ENCODE data around the gene KYAT1.
"Not testable (repeated sequence)": the region's sequence is repeated elsewhere in the genome, so short reads cannot be mapped to it uniquely, and the experiment has no call there.

Gene KYAT1

DNA sequence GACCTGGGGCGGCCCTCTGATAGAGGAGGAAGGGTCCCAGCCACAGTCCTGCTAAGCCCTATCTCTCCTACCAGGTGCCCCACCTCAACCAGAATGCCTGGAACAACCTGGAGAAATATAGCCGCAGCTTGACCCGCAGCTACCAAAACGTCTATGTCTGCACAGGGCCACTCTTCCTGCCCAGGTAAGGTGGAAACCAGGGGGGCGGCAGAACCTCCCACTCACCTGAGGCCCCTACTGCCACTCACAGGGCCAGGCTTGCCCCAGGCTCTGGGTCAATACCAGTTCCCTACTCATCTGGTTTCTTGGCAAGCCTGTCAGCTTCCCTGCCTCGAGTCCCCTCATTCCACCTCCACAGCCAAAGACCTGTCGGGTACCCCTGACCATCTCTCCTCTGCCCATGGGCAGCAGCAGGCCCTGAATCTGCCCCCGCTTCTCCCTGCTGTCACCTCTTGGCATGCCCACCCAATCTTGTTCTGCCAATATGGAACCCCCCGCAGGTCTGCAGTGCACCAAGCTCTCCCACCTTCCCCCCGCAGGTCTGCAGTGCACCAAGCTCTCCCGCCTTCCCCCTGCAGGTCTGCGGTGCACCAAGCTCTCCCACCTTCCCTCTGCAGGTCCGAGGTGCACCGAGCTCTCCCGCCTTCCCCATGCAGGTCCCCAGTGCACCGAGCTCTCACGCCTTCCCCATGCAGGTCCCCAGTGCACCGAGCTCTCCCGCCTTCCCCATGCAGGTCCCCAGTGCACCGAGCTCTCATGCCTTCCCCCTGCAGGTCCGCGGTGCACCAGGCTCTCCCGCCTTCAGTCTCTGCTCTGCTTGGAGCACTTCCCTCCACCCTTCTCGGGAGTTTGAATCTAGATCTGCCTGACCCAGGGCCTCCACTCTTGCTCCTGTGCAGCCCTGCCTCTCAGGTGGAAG is 60.8 kb downstream of the KYAT1 start:
- no peak for DNase-seq (ENCODE audit: low read depth in 4 of 4, low spot score in 1 of 4)

DNA sequence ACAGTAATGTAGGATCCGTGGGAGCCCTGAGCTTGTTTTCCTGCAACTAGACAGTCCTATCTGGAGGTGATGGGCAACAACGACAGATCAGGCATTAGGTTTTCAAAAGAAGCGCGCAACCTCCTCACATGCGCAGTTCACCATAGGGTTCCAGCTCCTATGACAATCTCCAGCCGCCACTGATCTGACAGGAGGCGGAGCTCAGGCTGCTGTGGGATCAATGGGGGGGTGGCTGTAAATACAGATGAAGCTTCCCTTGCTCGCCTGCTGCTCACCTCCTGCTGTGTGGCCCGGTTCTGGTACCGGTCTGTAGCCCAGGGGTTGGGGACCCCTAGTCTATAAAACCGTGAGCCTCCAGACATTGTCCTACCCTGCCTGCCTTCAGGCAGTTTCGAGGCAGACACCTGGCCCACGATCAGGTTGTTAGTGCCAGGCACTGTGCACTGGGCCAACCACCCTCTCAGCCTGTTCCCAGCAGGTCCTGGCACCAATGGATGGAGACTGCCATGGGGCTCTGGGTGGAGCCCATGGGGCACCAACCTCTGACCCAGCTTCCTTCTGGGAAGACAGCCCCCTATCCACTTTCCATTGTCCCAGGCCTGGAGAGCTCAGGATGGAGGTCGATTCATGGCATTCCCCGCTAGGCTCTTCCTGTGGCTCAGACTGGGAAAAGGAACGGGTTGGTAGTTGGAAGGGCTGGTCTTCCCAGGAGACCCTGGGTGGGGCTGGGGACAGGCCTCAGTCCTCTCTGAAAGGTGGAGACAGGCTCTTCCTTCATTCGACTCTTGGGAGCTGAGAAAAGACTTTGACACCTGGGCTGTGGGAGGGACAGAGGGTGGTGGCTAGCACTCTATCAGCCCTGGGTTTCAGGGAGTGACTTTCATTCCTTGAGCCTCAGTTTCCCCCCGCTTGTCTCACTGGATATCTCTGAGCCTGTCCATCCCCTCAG is 61.8 kb downstream of the KYAT1 start:
- no peak for DNase-seq (ENCODE audit: low read depth in 4 of 4, low spot score in 1 of 4)

DNA sequence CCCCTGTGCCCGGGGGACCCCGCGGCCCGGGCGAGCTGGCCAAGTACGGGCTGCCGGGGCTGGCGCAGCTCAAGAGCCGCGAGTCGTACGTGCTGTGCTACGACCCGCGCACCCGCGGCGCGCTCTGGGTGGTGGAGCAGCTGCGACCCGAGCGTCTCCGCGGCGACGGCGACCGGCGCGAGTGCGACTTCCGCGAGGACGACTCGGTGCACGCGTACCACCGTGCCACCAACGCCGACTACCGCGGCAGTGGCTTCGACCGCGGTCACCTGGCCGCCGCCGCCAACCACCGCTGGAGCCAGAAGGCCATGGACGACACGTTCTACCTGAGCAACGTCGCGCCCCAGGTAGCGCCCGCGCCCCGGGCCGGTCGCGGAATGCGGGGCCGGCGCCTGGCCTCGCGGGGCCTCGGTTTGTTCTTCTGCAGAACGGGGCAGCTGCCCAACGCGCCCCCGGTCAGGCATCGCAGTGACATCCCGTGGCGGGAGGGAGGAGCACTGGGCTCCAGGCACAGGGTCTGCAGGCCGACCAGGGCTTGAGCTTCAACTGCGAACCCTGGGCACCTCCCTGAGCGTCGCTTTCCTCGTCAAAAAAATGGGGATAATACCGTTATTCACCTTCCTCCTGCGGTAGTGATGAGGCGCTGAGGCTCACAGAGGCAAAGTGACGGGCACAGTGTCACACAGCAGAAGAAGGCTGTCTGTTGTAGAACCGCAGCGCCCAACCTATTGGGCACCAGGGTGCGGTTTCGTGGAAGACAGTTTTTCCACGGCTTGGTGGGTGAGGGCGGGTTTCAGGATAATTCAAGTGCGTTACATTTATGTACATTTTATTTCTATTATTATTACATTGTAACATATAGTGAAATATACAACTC is 62.7 kb downstream of the KYAT1 start:
- peak in 3 of 4 experiments; percentile 21 to 46 (median 27) for DNase-seq (ENCODE audit: low read depth in 4 of 4, low spot score in 1 of 4)

DNA sequence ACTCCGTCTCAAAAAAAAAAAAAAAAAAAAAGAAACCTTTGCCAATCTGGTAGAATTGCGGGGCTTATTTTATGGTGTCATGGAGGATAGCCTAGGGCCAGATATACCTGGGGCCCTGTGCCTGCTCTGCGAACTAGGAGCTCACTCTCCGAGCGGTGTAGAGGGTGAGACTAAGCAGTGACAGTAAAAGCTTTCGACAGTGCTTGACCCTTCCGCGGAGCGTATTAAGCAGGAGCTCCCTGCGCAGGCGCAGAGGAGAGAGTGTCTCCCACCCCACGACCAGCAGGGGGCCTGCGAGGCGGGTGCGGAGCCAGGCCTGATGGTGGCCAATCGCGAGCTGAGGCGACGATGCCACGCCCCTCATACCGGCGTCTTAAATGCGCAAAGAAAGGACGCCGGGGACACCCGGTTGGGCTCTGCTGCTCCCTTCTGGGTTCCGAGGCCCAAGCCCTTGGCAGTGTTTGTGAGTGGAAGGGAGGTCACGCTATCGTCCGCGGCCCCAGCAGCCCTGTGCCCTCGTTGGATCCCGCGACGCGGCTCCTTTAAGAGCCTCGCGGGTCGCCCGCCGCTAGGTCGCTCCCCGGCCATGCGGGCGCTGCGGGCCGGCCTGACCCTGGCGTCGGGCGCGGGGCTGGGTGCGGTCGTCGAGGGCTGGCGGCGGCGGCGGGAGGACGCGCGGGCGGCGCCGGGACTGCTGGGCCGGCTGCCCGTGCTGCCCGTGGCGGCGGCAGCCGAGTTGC is 63.5 kb downstream of the KYAT1 start, which contains the start of gene ENDOG:
Gene ENDOG (plus strand): TSS at position 402 of the 740 bp plus-strand sequence. CDS start 185 bp downstream, at position 587.
- peak; percentile 90 to 97 (median 94) for DNase-seq (ENCODE audit: low read depth in 4 of 4, low spot score in 1 of 4)

DNA sequence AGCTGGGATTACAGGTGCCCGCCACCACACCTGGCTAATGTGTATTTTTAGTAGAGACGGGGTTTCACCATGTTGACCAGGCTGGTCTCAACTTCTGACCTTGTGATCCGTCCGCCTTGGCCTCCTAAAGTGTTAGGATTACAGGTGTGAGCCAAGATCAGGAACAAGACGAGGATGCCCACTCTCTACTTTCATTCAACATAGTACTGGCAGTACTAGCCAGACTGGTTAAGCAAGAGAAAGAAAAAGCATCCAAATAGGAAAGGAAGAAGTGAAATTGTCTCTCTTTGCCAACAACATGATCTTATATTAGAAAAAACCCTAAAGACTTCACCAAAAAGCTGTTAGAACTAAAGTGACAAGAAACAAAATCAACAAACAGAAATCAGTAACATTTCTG is 70.9 kb downstream of the KYAT1 start:
- no peak for DNase-seq (ENCODE audit: low read depth in 4 of 4, low spot score in 1 of 4)

DNA sequence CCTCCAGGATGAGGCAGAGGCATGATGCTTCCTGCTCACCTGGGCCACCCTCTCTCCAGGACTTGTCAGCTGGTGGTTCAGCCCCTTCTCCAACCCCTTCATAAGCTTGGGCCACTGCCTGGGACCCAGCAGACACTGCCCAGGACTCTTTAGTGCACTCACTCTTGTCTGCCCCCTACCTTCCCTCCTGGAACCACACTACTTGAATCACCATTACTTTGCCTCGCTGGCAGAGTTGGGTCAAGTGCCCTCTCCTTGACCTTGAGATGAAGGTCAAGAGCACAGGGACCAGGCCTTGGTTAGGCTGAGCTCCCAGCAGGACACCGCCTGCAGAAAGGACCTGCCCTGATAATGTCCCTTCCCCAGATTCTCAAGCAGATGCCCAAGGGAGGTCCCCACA is 71.9 kb downstream of the KYAT1 start:
- DNase-seq (ENCODE audit: low read depth in 4 of 4, low spot score in 1 of 4): no peak

DNA sequence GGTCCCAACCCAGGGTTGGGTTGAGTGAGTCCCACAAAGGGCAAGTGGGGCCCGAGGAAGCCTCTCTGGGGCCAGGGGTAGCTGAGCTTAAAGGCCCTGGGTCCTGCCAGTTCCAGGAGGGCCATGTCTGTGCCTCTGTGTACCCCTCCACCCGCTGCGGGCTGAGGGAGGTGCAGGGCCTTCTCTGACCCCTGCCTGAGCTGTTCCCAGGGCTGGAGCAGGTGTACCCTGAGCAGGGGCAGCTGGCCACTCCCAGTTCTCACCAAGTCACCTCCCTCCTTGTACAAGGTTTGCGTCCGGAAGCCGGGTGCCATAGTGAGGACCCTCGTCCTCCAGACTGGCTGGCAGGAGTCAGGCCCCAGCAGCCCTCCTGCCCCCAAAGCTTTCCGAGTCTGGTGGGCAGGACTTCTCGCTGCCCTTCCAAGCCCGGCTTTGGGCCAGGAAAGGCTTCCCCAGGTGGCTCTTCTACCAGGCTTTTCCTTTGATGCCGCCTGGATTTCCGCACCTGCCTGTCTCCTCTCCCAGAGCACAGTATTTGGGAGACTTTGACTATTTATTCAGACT is 72.6 kb downstream of the KYAT1 start:
- DNase-seq (ENCODE audit: low read depth in 4 of 4, low spot score in 1 of 4): no peak

DNA sequence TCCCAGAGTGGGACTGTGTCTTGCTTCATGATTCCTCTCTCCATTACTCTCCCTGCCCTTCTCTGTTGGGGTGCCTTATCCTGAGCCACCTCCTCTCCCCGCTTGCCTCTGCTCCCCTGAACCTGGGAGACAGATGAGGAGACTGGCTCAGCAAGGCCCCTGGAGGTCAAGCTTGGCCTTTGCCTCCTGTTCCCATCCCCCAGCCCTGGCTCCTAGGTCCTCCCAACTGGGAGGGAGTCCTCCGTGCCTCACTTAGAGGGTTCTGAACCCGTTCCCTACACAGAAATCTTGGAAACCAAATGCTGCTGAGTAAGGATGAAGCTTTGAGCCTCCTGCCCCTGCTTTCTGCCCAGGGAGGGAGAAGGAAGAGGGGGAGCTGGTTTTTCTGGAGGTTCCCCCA is 73.2 kb downstream of the KYAT1 start:
- DNase-seq (ENCODE audit: low read depth in 4 of 4, low spot score in 1 of 4): no peak

DNA sequence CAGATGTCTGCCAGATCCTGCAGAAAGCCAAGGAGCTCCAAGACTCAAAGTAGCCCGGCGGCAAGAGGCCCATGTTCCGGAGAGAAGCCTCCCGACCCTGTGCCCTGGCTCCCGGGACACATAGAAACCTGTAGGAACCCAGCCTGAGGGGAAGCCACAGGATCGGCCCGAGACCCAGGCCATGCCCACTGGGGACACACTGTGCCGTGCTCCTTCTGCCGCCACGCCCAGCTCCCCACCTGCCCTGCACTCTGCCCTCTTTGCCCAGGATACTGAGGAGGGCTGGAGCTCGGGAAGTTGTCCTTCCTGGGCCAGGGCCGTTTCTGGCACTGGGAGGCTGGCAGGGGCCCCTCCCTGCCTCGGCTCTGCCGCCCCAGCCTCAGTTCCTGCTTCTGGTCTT is 73.9 kb downstream of the KYAT1 start:
- no peak for DNase-seq (ENCODE audit: low read depth in 4 of 4, low spot score in 1 of 4)

DNA sequence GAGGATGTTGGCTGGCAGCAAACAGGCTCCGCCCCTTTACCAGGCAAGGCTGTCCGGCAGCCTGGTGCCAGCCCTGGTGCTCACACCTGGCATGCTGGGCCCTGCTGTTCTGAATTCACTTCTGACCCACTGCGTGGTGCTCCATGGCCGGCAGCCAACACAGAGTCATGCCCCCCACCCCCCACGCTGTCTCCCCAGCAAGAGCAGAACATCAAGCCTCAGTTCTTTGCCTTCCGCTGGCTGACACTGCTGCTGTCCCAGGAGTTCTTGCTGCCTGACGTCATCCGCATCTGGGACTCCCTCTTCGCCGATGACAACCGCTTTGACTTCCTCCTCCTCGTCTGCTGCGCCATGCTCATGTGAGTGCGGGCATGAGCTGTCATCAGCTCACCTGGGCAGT is 76.1 kb downstream of the KYAT1 start:
- no peak for DNase-seq (ENCODE audit: low read depth in 4 of 4, low spot score in 1 of 4)

DNA sequence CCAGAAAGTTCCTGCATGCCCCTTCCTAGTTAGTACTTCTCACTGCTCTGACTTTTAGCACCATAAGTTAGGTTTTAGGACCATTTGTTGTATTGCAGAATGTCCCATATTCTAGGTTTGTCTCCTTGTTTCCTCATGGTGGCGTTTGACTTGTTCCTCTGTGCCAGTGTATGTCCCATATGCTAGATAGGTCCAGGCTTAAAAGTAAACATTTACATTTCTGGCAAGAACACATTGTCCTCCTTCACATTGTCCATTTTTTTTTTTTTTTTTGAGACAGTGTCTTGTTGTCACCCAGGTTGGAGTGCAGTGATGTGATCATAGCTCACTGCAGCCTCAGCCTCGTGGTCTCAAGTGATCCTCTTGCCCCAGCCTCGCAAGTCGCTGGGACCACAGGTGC is 79.3 kb downstream of the KYAT1 start:
- DNase-seq (ENCODE audit: low read depth in 4 of 4, low spot score in 1 of 4): no peak

DNA sequence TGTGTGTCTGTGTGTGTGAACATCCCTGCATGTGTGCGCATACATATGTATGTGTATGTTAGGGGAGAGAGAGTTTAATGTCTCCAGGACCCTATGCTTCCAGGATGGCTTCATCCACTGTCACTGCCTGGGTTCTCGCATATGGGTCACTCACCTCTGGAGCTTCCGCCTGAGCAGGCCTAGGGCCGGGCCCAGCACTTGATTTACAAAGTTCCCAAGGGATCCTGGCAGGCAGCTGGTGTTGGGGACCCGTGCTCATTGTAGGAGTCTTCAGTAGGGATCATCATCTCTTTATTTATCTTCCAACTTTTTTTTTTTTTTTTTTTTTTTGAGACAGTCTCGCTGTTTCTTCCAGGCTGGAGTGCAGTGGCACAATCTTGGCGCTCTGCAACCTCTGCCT is 81.7 kb downstream of the KYAT1 start:
- DNase-seq (ENCODE audit: low read depth in 4 of 4, low spot score in 1 of 4): no peak

DNA sequence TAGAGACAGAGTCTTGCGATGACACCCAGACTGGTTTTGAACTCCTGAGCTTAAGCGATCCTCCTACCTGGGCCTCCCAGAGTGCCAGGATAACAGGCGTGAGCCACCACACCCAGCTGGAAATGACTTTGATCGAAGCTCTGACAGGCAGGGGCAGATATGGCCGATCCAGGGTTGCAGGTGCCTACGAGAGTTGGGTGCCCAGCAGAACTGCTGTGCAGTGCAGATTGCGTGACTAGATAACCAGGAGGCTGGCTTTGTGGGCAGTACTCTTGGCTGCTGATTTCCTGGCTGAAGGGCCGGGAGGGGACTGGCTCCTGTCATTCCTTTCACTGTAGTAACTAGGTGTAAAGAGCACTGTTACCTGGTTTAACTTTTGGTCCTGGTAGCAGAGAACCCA is 82.9 kb downstream of the KYAT1 start:
- DNase-seq (ENCODE audit: low read depth in 4 of 4, low spot score in 1 of 4): no peak

DNA sequence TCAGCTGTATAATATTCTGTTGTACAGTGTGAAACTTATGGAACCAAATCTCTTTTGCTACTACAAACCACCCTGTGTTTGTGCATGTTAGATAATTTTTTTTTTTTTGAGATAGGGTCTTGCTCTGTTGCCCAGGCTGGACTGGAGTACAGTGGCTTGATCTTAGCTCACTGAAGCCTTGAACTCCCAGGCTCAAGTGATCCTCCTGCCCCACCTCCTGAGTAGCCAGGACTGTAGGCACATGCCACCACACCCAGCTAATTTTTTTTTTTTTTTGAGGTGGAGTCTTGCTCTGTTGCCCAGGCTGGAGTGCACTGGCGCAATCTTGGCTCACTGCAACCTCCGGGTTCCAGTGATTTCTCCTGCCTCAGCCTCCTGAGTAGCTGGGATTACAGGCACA is 86.8 kb downstream of the KYAT1 start:
- DNase-seq (ENCODE audit: low read depth in 4 of 4, low spot score in 1 of 4): not testable (repeated sequence)

DNA sequence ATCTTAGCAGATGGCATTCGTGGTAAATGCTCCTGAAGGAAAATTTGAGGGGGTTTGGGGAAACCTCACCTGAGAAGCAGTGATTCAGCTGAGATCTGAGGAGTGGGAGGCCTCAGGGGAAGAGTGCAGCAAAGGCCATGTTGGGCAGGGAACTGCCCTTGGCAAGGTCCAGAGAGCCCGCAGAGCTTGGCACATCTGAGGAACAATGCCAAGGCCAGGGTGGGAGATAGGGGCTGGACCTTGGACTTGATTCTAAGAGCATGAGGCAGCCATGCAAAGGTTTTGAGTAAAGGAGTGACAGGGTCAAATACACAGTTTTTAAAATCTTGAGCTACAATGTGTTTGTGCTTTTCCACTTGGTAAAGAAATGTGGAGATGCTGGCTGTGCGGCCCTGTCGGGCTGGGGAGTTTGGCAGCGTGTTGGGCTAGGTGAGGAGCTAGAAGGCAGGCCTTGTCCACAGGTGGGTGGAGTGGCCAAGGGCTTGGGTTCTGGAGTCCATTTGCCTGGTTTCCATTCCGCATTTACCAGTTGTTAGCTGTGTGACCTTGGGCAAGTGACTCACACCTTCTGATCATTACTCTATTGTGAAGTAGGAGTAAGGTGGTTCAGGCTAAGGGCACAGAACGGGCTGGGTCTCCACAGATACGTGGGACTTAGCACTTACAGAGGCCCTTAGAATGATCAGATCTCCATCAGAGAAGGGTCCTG is 88.6 kb downstream of the KYAT1 start:
- no peak for DNase-seq (ENCODE audit: low read depth in 4 of 4, low spot score in 1 of 4)

DNA sequence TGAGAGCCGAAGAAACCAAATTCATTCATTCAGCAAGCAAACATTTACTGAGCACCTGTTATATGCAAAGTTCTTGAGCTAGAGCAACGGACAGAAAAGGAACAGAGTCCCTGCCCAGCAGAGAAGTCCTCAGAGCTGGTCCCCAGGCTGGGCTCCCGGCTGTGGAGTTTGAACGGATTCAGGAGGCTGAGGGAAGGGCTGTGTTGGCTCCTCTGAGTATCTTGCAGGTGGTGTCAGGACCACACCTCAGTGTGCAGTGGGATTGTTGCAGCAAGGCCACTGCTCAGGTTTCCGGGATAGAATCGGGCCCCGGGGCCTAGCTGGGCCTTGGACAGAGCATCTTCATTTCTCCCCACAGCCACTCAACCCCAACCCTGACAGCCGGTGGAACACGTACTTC is 89.6 kb downstream of the KYAT1 start:
- DNase-seq (ENCODE audit: low read depth in 4 of 4, low spot score in 1 of 4): no peak

DNA sequence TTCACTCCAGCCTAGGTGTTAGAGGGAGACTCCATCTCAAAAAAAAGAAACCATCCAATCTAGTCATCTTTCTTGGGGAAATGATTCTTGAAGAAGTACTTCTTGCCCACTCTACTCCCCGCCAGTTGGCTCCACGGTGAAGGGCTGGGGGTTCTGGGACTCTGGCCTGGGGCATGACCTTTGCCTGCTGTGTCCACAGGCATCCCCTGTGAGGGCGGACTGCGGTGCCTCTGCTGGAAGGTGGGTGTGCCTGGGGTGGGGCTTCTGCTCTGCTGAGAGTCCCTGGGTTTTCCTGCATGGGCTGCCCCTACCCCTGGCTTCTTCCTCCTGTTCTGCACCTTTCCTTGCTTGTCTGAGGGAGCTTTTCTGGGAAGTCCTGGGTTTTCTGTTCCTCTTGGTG is 91.2 kb downstream of the KYAT1 start:
- no peak for DNase-seq (ENCODE audit: low read depth in 4 of 4, low spot score in 1 of 4)

DNA sequence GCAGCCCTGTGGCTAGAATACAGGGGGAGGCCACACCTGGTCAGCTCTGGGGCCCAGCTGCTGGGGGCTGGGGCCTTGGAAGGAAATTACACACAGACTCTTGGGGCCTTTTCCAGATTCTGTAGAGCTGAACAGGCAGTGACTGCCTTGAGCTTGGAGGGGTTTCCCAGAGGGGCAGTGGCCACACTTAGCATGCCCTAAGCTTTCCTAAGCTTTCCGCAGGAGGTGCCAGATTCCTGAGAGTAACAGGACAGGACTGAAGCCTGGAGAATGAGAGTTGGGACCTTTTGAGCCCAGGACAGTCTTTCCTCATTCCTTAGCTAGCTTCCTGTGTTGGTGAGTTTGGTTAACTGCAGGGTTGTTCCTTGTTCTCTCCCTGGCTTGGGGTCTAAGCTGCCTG is 93.3 kb downstream of the KYAT1 start:
- no peak for DNase-seq (ENCODE audit: low read depth in 4 of 4, low spot score in 1 of 4)

DNA sequence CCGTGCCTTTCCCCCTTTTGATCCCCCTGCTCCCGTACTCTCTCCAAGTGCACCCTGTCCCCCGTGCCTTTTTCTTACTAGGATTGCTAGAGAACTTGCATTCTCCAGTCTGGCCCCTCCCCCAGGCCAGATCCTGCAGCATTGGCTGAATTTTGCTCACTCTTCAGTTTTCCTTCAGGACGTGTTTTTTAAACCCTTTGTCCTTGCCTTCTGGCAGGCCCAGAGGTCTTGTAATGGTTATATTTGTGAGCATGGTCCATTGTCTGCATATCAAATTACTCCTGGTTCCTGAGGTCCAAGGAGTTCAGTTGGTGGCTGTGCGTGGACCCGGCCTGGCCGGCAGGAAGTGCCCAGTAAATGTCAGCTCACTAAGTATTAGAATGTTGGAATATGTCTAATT is 94.1 kb downstream of the KYAT1 start:
- DNase-seq (ENCODE audit: low read depth in 4 of 4, low spot score in 1 of 4): no peak
